NCI-H524 (cell line): ENCODE results near the gene ACAP3.
A peak's percentile ranks its signal among the peaks of the same experiment; 100 is the strongest.

Experiments used
- DNase-seq, 2 experiments: peaks; one replicate each; lab custom pipeline; 2025; lab: John Stamatoyannopoulos, UW

ACAP3 gene

DNA sequence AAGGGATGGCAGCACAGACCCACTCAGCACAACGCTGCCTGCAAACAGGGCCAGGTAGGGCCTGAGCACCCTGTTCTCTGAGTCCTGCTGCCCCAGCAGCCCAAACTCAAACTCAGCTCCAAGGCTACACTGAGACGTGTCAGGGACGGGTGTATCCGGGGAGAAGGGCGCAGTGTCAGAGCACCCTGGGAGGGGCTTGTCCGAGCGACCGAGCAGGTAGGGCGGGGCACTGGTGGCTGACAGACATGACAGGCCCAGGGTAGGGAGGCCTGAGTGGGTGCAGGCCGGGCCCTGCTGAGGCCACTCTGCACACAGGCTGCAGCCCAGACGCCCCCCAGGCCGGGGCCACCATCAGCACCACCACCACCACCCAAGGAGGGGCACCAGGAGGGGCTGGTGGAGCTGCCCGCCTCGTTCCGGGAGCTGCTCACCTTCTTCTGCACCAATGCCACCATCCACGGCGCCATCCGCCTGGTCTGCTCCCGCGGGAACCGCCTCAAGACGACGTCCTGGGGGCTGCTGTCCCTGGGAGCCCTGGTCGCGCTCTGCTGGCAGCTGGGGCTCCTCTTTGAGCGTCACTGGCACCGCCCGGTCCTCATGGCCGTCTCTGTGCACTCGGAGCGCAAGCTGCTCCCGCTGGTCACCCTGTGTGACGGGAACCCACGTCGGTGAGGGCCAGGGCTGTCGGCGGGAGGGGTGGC is 22.0 kb downstream of the ACAP3 start:
- DNase-seq, result peak in 1 of 2 experiments; percentile 28

DNA sequence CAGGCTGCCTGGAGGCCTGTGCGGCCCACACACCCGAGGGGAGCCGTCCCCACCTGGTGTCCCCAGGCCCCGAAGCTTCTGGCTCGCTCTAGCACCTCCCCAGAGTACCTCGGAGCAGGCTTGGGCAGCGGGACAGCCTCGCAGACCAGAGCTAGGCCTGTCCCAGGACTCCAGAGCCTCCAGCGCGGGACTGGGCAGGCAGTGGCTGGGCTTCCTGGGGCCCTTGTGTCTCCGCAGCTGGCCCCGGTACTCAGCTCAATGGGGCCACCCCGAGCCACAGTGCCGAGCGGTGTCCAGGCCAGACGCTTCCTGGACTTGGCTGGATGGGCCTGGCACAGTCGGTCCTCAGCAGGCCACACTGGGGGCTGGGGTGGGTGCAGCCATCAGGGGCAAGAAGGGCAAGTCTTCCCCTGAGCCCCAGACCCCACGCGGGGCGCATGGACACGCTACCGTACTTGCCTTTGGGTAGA is 22.6 kb downstream of the ACAP3 start:
- DNase-seq, result no peak

DNA sequence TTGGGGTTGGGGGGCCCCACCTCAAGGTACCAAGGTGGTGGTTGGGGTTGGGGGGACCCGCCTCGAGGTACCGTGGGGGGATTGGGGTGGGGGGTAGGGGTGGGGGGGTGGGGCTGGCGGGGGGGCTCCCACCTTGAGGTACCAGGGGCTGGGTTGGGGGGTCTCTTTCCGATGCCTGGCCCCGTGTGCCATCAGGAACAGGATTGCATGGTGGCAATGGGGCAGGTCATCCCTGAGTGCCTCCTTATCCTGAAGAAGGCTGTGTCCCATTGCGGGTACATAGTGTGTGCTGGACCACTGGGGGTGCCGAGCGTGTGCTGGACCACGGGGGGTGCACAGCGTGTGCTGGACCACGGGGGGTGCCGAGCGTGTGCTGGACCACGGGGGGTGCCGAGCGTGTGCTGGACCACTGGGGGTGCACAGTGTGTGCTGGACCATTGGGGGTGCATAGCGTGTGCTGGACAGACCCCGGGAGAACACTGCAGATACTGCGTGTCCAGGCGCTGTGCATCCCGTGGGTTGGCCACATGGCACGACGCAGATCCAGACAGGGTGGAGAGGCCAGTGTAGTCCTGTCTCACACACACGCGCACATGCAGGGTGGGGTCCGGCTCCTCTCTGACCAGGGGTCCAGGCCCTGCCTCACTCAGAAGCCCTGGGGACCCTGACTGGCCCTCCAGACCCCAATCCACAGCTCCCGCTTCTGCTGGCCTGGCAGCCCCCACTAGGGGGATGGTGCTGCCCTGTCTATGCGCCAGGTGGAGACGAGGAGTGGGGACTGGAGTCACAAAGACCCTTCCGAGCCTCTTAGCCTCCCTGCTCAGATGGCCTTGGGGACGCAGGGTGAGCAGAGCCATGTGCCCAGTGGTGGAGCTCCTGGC is 23.3 kb downstream of the ACAP3 start:
- DNase-seq, result no peak

DNA sequence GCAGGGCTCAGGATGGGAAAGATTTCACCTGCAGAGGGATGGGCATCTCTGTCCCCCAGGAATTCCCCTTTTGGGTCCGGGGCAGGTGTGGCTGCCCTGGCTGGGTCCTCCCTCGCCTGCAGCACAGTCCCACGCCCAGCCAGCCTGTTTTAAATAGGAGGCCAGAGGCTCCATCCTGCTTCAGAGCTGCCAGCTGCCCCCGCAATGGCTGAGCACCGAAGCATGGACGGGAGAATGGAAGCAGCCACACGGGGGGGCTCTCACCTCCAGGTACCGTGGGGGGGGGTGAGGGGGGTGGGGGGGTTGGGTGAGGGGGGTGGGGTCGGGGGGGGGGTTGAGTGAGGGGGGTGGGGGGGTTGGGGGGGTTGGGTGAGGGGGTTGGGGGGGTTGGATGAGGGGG is 23.9 kb downstream of the ACAP3 start:
- no peak for DNase-seq

DNA sequence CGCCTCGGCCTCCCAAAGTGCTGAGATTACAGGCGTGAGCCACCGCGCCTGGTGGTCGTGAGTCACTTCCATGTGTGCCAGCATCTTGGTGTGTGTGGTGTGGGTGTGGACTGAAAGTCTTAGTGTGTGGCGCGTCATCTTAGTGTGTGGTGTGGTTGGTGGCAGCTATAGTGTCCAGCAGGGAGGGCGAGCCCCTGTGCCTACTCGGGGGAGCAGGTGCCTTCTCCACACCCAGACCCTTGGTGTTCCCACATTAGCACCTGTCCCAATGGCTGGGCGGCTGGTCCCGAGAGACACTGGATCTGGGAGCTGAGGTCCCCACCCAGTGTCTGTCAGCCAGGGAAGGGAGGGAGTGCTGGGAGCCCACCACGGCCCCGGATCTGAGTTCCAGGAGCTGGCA is 24.7 kb downstream of the ACAP3 start:
- DNase-seq, result no peak

DNA sequence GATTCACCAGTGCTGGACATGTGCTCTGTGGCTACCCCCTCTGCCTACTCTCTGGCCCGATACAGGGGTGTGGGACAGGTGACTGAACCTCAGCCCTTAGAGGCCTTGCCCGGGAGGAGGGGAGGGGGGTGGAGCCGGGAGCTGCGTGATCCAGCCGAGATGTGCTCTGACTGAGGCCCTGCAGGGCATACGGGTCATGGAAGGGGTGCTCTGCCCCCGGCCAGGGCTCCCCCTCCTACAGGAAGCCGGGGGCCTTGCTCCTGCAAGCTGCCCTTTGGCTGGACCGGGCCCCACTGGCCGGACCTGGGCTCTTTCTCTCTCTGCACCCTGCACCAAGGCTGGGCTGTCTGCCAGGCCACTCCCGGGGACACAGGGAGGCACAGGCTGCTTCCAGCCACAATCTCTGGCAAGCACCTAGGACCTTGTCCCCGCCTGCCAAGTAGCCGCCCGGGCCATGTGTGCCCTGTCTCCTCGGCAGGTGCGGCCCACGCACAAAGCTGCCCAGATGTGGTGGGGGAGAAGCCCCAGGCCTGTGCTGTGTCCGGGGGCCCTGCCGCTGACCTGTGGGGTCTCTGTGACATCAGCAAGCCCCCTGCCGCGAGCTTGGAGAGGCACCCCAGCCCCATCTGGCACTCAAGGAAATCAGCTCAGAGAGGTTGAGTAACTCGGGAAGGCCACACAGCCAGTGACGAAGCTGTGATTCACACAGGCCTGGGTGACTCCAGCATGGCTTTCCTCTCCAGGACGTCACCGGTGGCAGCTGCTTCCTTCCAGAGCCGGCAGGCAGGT is 26.0 kb downstream of the ACAP3 start:
- DNase-seq, result no peak

DNA sequence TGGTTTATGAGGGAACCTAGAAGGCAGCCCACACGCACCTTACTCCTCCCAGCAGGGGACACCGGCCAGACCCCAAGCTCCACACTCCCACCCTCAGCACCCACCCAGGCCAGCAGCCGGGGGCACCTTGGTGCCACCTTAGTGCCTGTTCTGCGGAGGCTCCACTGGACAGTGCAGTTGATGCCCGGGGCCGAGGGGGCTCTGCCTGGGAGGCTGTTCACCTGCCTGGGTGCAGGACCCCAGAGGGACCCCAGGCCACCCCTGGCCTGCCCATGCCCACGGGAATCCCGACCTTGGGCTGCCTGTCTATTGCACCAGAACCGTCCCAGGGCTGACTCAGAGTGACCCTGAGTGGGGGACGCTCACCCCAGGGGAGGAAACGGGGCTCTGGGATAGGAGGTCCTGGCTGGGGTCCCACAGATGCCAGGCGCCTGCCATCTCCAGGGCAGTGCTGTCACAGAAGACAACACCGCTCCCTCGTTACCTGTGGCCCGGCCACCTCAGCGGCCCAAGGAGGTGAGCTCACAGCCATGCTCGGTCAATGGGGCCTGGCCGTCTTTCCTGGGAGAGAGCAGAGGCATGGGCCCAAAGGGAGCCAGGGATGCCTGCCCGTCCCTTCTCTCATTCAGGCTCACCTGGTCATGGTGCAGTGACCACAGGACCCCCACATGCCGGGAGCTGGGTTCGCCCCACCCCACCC is 26.8 kb downstream of the ACAP3 start:
- no peak for DNase-seq

DNA sequence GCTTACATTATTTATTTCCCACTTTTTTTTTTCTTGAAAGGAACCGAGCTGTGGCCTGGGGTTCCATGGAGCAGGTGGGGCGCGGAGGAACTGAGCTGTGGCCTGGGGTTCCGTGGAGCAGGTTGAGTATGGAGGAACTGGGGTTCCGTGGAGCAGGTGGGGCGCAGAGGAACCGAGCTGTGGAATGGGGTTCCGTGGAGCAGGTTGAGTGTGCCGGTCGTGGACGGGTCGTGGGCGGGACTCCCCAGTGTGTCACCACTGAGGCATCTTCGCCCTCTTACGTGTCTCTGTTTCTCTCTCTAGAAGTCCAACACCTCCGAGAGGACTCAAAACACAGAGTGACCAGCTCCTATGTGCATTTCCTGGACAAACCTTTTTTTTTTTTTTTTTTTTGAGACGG is 28.7 kb downstream of the ACAP3 start:
- no peak for DNase-seq

DNA sequence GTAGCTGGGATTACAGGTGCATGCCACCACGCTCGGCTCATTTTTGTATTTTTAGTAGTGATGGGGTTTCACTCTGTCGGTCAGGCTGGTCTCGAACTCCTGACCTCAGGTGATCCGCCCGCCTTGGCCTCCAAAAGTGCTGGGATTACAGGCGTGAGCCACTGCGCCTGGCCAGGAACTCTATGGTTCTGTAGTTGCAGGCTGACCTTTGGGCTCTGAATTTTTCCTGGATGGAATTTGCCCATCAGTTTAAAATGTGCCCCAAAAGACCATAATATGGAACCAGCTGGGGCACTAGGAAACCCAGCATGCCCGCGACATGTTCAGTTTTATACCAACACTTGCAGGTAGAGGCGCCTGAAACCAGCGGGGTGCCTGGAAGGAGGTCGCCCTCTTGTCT is 29.1 kb downstream of the ACAP3 start:
- no peak for DNase-seq

DNA sequence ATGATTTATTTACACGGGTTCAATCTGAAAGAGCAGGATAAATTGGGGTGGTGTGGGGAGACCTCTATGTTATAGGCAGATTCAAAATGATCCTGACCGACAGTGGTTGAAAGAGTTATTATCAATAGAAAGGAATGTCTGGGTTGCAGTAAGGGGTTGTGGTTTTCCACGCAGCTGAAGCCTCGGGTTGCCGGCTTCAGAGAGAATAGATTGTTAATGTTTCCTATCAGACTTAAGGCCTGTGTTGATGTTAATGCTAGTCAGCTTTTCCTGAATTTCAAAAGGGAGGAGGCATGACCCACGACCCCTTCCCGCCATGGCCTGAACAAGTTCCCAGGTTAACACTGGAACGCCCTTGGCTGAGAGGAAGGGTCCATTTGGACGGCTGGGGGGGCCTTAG is 31.9 kb downstream of the ACAP3 start:
- DNase-seq, result no peak

DNA sequence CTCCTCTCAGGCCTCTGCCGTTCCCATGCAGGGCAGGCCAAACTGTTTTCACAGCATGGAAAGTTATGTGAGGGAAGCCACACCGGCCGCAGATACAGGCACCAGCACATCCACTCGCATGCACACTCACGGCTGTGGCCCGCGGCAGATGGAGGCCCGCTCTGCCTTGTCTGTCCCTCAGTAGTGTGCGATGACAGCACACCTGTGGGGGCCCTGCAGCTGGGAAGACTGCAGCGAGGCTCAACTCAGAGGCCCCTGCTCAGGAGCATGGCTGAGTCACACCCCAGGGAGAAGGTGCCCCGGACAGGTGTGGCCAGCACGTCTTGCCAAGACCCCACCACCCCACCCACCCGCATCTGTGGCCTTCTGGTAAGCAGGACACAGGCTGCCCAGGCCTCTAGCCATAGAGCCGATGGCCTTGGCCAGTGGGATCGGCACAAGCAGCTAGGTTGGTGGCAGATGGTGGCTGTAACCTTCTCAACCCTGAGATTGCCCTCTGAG is 32.7 kb downstream of the ACAP3 start:
- DNase-seq, result no peak

DNA sequence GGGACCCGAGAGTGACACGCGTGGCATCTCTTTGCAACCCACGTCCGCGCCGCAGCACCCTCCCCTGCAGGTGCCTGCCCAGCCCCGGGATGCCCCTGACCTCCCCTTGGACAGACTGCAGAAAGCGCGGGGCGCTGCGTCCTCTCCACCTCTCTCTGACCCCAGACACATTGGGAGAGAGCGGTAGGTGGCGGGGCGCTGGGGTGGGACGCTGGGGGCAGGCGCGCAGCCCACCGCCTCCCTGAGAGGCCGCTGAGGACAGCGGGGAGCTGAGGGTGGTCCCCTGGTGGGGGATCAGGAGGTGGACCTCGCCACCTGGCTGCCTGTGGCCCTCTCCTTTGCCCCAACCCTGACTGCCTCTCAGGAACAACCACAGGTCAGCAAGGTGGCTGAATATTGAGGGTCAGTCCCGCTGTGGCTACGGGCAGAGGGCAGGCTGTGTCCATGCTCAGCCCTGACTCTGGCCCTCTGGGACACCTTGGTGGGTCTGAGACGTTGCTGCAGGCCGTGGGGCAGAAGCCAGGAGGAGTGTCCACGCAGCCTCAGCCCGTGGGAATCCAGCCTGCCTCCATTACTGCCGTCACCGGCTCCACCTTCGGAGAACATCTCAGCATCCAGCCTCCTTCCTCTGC is 33.3 kb downstream of the ACAP3 start:
- no peak for DNase-seq

DNA sequence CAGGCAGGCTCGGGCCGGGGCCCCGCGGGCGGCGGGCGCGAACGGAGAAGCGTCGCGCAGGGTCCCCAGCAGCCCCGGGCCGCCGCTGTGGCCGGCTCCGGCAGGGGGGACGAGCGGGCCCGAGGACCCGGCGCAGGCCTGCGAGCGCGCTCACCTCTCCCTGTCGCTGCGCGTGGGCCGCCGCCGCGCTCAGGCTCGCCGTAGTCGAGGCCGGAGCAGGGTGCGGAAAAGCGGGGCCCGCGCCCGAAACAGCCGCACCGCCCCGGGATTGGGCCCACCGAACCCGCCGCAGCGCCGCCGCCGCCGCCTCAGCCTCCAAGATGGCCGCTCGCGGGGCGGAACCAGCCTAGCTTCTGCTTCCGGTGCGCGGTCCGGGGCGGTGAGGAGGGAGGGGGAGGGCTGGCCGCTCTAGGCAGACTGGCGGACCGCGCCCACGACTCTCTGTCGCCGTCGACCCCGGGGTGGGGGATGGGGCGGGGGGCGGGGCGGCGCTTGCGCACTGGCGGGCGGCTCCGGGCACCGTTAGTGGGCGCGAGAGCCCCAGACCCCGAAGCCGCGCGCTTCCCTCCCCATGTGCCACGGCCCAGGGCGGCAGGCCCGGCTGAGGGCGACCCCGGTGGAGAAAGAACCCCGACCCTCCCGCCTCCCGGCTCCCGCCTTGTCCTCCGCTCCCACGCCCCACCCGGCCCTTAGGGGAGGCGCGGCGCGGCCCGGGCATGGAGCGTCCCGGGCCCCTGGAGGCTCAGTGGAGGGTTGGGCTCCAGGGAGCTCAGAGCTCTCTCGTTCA is 34.0 kb downstream of the ACAP3 start, which contains the start of gene UBE2J2:
UBE2J2 (minus strand) TSS at position 343 of the 787 bp plus-strand sequence. CDS start 5,862 bp downstream, outside the sequence.
- DNase-seq, result peak; percentile 65 to 80

DNA sequence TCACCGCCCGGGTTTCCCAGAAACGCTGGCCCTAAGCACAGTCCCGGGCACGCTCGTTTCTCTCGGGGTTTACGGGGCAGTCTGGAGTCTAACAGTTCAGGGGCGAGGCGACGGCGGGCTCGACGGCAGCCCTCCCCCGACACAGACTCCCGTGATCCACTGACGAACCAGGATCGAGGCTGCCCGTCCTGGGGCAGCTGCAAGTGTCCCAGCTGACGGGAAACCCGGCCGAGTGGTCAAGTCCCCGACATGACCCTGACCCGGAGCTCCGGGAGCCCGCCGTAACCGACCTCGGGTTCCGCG is 34.6 kb downstream of the ACAP3 start:
- DNase-seq, result no peak

DNA sequence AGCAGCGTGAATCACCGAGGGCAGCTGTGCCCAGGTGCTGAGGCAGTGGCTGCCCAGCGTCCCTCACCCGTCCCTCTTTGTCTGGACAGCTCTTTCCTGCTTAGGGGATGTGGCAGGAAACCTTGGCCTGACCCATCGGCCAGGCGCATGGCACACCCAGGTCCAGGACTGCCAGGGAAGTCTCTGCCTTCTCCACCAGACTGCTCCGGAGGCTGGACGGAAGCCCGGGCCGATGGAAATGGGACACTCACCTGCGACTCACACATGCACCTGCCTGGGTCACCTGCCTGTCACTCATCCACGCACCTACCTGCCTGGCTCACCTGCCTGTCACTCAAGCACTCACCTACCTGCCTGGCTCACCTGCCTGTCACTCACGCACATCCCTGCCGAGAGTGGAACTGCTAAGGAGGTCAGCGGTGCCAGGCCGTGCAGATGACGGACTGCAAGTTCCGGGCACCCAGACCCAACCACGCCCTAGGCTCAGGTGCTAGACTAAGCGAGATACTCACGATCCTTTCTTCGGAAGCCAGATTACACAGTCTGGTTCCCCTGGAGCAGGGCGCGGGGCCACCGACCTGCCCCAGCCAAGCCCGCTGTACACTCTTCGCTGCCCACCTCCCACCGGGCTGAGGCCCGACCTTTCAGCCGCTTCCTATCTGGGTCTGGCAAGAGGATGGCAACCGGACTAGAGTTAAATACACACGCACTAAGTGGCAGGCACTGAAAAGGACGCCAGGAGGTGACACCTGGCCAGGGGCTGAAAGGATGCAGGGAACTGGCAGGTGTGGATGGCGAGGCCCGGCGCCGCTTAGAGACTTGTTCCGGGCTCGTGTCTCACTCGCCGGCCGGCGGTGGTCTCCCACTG is 35.2 kb downstream of the ACAP3 start:
- no peak for DNase-seq

DNA sequence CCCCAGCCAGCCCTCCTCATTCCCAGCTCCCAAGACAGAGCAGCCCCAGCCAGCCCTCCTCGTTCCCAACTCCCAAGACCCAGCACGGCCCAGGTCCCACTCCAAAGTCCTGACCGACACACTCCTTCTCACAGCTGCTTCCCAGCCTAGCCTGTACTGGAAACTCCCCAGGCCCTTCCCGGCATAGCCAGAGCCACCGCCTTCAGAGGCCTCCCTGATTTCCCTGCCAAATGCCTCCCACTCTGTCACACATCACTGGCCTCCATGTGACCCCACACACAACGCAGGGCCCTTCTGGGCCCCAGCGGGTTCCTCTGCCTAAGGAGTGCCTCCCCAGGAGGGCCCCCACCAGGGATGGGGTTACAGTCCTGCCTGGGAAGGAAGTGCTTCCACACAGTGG is 36.9 kb downstream of the ACAP3 start:
- no peak for DNase-seq

DNA sequence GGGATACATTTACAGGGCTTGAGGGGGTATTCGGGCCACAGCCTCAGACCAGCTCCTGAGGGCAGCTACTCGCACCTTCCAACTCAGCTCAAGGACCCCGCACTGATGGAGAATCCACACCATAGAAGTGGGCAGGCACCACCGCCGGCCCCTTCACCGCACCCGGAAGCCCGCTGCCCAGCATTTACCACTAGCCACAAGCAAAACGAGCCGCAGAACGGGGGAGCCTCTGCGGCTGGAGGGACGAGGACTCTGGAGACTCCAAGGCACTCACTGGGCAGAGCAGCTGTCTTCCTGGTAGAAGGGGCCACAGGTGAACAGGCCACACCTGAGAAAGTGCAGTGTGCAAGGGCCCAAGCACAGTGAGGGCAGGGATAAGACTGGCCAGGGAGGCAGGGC is 39.4 kb downstream of the ACAP3 start:
- no peak for DNase-seq

DNA sequence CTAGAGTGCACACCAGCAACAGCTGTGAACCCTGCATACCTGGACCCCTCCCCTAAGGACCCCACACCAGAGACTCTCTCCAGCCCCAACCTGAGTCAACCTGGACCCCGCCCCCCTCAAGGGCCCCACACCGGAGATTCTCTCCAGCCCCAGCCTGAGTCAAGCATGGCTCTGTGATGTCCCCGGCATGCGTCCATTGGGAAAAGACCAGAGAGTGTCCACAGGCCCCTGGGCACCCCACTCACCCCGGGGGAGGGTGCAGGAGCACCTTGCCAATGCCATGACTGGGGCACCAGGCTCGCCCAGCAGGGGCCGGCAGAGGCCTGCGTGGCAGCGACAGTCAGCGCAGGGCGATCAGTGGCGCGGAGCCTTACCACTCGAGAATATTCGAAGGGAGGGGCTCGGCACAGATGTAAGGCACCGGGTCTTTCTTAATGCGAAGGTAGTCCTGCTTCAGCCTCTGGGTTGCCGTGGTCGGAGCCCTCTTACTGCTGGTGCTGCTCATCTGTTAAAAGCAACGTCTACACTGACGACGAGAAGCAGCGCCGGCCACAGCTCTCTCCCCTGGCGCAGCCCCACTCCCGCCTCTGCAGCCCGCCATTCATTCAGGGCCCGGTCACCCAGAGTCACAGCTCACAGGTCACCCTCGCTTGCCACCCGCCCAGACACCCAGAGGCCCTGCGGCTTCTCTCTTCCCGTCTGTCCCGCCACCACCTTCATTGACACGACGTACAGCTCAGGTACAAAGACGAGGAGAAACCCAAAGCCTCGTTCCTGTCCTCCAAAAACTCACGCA is 40.0 kb downstream of the ACAP3 start:
- DNase-seq, result no peak

DNA sequence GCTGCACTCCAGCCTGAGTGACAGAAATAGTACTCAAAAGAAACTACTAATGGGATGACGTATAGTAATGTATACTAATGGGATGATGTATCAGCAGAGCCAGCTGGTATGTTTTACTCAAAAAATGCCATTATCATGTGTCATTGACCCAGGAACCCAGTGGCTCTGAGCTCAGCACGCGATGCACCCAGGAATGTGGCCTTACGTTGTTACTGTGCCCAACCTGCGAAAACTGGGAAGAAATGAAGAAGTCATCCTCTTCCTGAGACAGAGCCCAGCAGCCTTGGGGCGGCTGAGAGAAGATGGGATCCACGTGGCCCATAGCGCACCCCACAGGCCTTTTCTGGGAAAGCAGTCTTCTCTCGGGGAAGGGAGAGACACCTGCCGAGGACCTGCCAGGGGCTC is 42.9 kb downstream of the ACAP3 start:
- DNase-seq, result no peak
